Measurements from ENCODE around the gene GSAP.

GRCh38 chr7:77464589-77464988 is 48.4 kb upstream of the GSAP start:
- TF ChIP-seq, protein P1, sequence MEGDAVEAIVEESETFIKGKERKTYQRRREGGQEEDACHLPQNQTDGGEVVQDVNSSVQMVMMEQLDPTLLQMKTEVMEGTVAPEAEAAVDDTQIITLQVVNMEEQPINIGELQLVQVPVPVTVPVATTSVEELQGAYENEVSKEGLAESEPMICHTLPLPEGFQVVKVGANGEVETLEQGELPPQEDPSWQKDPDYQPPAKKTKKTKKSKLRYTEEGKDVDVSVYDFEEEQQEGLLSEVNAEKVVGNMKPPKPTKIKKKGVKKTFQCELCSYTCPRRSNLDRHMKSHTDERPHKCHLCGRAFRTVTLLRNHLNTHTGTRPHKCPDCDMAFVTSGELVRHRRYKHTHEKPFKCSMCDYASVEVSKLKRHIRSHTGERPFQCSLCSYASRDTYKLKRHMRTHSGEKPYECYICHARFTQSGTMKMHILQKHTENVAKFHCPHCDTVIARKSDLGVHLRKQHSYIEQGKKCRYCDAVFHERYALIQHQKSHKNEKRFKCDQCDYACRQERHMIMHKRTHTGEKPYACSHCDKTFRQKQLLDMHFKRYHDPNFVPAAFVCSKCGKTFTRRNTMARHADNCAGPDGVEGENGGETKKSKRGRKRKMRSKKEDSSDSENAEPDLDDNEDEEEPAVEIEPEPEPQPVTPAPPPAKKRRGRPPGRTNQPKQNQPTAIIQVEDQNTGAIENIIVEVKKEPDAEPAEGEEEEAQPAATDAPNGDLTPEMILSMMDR (IDR thresholded peaks at IDR 0.05; ENCODE audit: low read depth, low read length) = no peak
- TF ChIP-seq POLR2A (IDR thresholded peaks at IDR 0.05; ENCODE audit: extremely low read depth, insufficient read length) = no peak
- TF ChIP-seq, protein P2, sequence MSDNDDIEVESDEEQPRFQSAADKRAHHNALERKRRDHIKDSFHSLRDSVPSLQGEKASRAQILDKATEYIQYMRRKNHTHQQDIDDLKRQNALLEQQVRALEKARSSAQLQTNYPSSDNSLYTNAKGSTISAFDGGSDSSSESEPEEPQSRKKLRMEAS (IDR thresholded peaks at IDR 0.05; ENCODE audit: low read depth, low read length) = no peak
